RWPE1 (cell line): Measurements from ENCODE around the gene GABRB2.

Experiments
- CTCF ChIA-PET: fragments of 350-600 bp; sonication (Branson Sonifier 250); formaldehyde crosslinking; extraction: SDS; loops from one replicate; lab custom pipeline; 2021; lab: Yijun Ruan, JAX
- POLR2A ChIA-PET: fragments of 400-600 bp; formaldehyde crosslinking; extraction: SDS; loops from one replicate; lab custom pipeline; 2020; ENCODE audit warnings: antibody characterized with exemption; ENCODE audit not compliant: low non-redundant PET; lab: Yijun Ruan, JAX
- DNase-seq: peaks from one replicate; pipeline ENCODE4 v3.0.0; 2012; ENCODE audit warnings: low spot score
- H3K27ac ChIP-seq: fragments of 450-650 bp; 2 replicates; pipeline ENCODE4 v1.5.1; 2017
- TF ChIP-seq, protein P1 (sequence below): fragments of 450-650 bp; conservative IDR thresholded peaks from 2 replicates; pipeline ENCODE4 v1.5.1; 2017; ENCODE audit warnings: low read depth, mild to moderate bottlenecking

GABRB2 gene

DNA sequence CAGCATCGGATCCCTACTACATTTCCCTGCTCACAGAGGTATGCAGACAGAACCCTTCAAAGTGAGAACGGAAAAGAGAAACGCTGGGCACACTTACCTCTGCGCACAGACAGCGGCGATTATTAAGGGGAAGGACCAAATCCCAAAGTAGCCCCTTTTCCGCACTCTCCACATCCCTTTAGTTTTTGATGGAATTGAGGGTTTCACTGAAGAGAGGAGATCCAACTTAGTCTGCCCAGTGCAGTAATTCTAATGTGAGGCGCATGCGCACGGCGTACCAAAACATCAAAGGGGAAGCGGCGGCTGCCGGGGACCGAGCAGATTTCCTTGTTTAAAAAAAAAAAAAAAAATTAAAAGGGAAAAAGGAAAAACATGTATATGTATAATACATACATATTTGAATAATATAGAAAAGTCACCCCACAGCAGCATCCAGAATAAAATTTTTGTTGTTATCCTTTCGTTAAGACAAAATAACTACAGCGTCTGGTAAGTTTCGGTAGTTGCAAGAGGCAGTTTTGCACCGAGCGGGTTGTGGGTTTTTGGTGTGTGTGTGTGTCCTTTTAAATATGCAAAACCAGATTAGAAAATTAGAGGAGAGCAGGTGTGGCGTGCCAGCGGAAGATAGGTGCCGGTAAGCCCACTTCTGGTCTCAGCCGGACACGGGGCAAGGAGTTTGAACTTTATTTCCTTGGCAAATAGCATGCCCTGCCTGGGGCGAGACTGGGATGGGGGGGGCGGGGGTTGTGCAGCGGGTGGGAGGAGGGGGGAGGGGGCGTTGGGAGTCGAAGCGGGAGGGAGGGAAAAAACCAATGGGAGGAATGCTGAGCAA, at the start of gene GABRB2:
Gene GABRB2, minus strand, starts transcription at position 256 of the 832 bp plus-strand sequence. Its CDS starts 82 bp downstream, at position 174.
- TF ChIP-seq, protein P1, sequence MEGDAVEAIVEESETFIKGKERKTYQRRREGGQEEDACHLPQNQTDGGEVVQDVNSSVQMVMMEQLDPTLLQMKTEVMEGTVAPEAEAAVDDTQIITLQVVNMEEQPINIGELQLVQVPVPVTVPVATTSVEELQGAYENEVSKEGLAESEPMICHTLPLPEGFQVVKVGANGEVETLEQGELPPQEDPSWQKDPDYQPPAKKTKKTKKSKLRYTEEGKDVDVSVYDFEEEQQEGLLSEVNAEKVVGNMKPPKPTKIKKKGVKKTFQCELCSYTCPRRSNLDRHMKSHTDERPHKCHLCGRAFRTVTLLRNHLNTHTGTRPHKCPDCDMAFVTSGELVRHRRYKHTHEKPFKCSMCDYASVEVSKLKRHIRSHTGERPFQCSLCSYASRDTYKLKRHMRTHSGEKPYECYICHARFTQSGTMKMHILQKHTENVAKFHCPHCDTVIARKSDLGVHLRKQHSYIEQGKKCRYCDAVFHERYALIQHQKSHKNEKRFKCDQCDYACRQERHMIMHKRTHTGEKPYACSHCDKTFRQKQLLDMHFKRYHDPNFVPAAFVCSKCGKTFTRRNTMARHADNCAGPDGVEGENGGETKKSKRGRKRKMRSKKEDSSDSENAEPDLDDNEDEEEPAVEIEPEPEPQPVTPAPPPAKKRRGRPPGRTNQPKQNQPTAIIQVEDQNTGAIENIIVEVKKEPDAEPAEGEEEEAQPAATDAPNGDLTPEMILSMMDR = no peak
- peak; percentile 33 for DNase-seq
- POLR2A ChIA-PET = no interaction called here
- H3K27ac ChIP-seq = no peak within 1 kb of the TSS
- CTCF ChIA-PET = no interaction called here

DNA sequence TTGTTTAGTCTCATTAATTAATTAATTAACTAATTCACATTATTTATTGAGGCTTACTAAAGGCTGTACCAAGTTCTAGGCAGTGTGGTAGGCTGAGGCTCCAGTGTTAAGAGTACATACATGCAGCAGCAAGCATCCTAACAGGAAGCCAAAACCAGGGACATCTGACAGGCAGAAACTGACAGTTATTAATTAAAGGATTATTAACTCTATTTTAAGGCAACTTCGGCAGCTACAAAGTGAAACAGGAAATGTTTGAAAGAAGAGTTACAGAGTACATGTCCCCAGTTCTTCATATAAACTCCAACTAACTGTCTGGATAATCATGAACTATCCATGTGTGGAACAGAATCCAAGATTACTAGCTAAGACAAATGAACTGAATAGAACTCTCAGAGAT, 39.3 kb upstream of the GABRB2 start:
- ChIA-PET CTCF (interaction anchor here (0.6 kb wide), 1 partner anchor 1046 kb away, joined by 3 read pairs; no protein-coding TSS in a partner anchor), POLR2A (no interaction called here)
- TF ChIP-seq, protein P1 = no peak
- DNase-seq = no peak
- no peak overlapping the region for H3K27ac ChIP-seq

DNA sequence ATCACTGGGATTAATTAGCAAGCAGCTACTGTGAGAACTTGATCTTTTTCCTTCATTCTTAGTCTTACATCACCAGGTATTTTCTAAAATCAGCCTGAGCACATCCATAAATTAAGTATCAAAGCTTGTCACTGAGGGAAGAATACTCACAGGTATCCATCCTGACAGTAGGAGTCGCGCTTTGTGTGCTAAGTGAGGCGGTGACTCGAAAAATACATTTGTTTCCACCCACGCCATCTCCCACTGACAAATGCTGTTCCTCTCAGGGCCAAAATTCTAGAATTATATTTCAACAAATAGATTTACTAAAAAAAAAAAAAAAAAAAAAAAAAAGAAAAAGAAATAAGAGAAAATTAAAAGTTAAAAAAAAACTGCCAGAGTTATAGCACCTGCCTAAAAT, 34.1 kb upstream of the GABRB2 start:
- H3K27ac ChIP-seq = no peak overlapping the region
- no peak for DNase-seq
- CTCF ChIA-PET = no interaction called here
- POLR2A ChIA-PET = no interaction called here
- TF ChIP-seq, protein P1 = no peak

DNA sequence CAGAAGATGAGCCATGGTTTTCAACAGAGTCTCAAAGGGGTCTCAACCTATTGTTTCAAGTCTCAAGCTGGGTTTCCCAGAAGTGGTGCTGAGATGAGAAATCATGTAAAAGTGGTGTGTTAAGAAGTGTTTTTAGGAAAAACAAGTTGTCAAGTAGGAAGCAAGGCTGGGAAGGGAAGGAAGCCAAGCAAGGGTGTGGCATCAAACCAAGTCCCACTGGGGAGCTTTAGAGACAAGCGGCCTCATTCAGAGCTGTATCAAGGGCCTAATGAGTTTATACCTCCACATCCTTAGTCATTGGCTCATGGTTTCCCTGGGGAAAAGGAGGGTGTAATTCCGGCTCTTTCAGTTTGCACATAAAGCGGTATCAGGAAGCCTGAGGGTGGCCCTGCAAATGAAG, 26.4 kb upstream of the GABRB2 start:
- POLR2A ChIA-PET = no interaction called here
- H3K27ac ChIP-seq = no peak overlapping the region
- TF ChIP-seq, protein P1 = no peak
- CTCF ChIA-PET = interaction anchor here (0.6 kb wide), 1 partner anchor 1078 kb away, joined by 3 read pairs; no protein-coding TSS in a partner anchor
- DNase-seq = no peak

DNA sequence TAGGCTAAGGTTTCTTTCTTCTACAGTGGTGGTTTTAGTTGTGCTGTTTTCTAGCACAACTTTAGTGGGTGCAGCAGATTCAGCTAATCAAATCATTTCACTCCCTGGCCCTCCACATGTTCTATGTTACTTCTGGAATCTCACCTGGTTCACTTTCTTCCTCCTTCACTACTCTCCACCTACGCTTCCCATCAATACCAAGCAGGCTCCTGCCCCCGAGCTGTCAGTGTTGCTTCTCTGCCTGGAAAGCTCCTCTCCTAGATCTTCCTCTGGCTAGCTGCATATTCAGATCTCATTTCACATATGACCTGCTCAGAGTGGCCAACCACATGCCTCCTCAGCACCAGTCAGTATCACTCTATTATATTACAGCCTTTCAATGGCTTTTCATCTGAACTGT, 19.6 kb upstream of the GABRB2 start:
- no peak overlapping the region for H3K27ac ChIP-seq
- TF ChIP-seq, protein P1 = no peak
- ChIA-PET POLR2A (no interaction called here), CTCF (interaction anchor here (1.2 kb wide), 1 partner anchor 8 kb away, joined by 3 read pairs; no protein-coding TSS in a partner anchor)
- no peak for DNase-seq

DNA sequence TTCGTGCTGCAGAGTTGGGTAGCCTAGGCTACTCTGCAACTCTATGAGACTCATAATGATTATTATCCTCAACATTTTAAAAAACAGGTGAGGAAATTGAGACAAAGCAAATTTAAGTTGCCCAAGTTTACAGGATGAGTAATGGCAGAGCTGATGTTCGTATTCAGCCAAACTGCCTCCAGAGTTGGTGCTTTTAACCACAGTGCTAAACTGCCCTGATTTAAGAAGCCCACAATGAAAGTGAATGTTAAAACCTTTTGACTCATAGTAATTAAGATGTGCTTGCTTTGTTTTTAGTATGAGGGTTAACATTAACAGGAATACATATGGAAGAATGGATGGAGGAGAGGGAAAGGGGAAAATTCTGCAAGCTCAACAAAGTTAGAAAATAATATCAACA, 15.9 kb upstream of the GABRB2 start:
- H3K27ac ChIP-seq = no peak overlapping the region
- TF ChIP-seq, protein P1 = no peak
- no peak for DNase-seq
- POLR2A ChIA-PET = no interaction called here
- CTCF ChIA-PET = interaction anchor here (2.9 kb wide), 1 partner anchor 18 kb away, joined by 8 read pairs; no protein-coding TSS in a partner anchor
